K562 (cell line): ENCODE data around the gene AVPI1. TPM values are rescaled to one million over a fixed set of nuclear protein-coding genes. Genes with fewer than 3 reads are reported as not detected.

Experiments used
- CUX1 ChIP-seq: fragments of 200-800 bp; sonication (Bioruptor generic); IDR thresholded peaks from 2 replicates; pipeline ENCODE4 v1.6.1; 2016; ENCODE audit warnings: missing genetic modification characterization, missing compliant biosample characterization
- DACH1 ChIP-seq: fragments of 450-650 bp; IDR thresholded peaks from 2 replicates; pipeline ENCODE4 v1.6.1; 2018; ENCODE audit not compliant: partially characterized antibody
- HNRNPH1 ChIP-seq: fragments of 200-400 bp; formaldehyde crosslinking; optimal IDR thresholded peaks from 2 replicates; pipeline ENCODE3; 2017; ENCODE audit warnings: low read depth, mild to moderate bottlenecking, low read length, moderate library complexity
- MAFF ChIP-seq: IDR thresholded peaks from 2 replicates; pipeline ENCODE4 v1.6.1; 2012; ENCODE audit warnings: low read length, improper control_type of control experiment
- NFRKB ChIP-seq: fragments of 450-650 bp; IDR thresholded peaks from 2 replicates; pipeline ENCODE4 v1.6.1; 2016; ENCODE audit warnings: low read depth
- NFXL1 ChIP-seq: fragments of 450-650 bp; formaldehyde crosslinking; IDR thresholded peaks from 2 replicates; pipeline ENCODE4 v1.4.0; 2021; ENCODE audit warnings: mild to moderate bottlenecking
- PHF21A ChIP-seq: fragments of 450-650 bp; IDR thresholded peaks from 2 replicates; pipeline ENCODE4 v1.6.1; 2017; ENCODE audit warnings: low read depth, borderline replicate concordance
- RBM39 ChIP-seq: fragments of 200-400 bp; formaldehyde crosslinking; optimal IDR thresholded peaks from 2 replicates; pipeline ENCODE3; 2018; ENCODE audit warnings: low read depth, low read length
- SAFB ChIP-seq: fragments of 200-400 bp; formaldehyde crosslinking; IDR thresholded peaks from 2 replicates; pipeline ENCODE4 v1.6.1; 2017; ENCODE audit warnings: low read depth, low read length, borderline replicate concordance
- TBP ChIP-seq: optimal IDR thresholded peaks from 2 replicates; pipeline ENCODE3; 2011; ENCODE audit warnings: low read depth, low read length, improper control_type of control experiment
- TCF7 ChIP-seq: sonication (generic); IDR thresholded peaks from 2 replicates; pipeline ENCODE4 v1.6.1; 2016; ENCODE audit warnings: antibody characterized with exemption, borderline replicate concordance
- U2AF1 ChIP-seq: fragments of 200-400 bp; formaldehyde crosslinking; optimal IDR thresholded peaks from 2 replicates; pipeline ENCODE3; 2017; ENCODE audit warnings: mild to moderate bottlenecking, low read depth, low read length, moderate library complexity
- YY1 ChIP-seq, 3 experiments: IDR thresholded peaks; 2 replicates each; pipeline ENCODE4 v1.6.1; 2011; ENCODE audit warnings: low read length in 2 of 3, mild to moderate bottlenecking in 2 of 3, moderate library complexity in 2 of 3, borderline replicate concordance in 1 of 3, control low read depth in 1 of 3, low read depth in 1 of 3; ENCODE audit not compliant: insufficient read depth in 3 of 3, insufficient replicate concordance in 2 of 3, control insufficient read depth in 1 of 3, insufficient read length in 1 of 3; ENCODE audit errors: extremely low read depth in 1 of 3
- ZNF263 ChIP-seq: sonication (generic); formaldehyde crosslinking; IDR thresholded peaks from 2 replicates; pipeline ENCODE4 v1.8.0; 2022; ENCODE audit warnings: mild to moderate bottlenecking, missing genetic modification reagents, borderline replicate concordance
- ZNF609 ChIP-seq: sonication (generic); formaldehyde crosslinking; IDR thresholded peaks from 2 replicates; pipeline ENCODE4 v1.8.1; 2023; ENCODE audit warnings: missing genetic modification reagents, mild to moderate bottlenecking, borderline replicate concordance
- polyA plus RNA-seq, 8 experiments: library from polyadenylated mRNA; depleted of rRNA in 4 of 8; stranded (reverse) in 5 of 8; unstranded in 3 of 8; fragments of >200 nt; fragmentation: Nextera tagmentation in 2 of 8; fragmentation: Illumina TruSeq in 1 of 8; extraction: Ambion mirVana in 2 of 8; extraction: Trizol in 1 of 8; gene quantifications; 2 replicates each; pipeline versions ENCODE4 v1.2.1 to v1.2.3, GENCODE V29; 2011 to 2014; ENCODE audit warnings: inconsistent platforms in 1 of 8, missing spikeins in 1 of 8
- total RNA-seq, 7 experiments: library from RNA; depleted of rRNA in 6 of 7; stranded (reverse); fragments of >200 nt in 6 of 7; fragmentation: Illumina TruSeq in 2 of 7; extraction: Trizol in 2 of 7; gene quantifications; 2 replicates each; pipeline versions ENCODE4 v1.2.1 to v1.2.3, GENCODE V29; 2011 to 2021; ENCODE audit warnings: low replicate concordance in 1 of 7
- TF ChIP-seq, protein P1 (sequence below): sonication (generic); formaldehyde crosslinking; IDR thresholded peaks from 2 replicates; pipeline ENCODE4 v1.8.0; 2022; ENCODE audit warnings: missing genetic modification reagents, mild to moderate bottlenecking, moderate library complexity, borderline replicate concordance

AVPI1 gene
- total and polyA plus RNA-seq, 9 of the 15 experiments (the other 6 are each of a cell fraction or from before 2014, with no cell fraction given) = 0.90 to 10.4 (median 7.4) TPM

DNA sequence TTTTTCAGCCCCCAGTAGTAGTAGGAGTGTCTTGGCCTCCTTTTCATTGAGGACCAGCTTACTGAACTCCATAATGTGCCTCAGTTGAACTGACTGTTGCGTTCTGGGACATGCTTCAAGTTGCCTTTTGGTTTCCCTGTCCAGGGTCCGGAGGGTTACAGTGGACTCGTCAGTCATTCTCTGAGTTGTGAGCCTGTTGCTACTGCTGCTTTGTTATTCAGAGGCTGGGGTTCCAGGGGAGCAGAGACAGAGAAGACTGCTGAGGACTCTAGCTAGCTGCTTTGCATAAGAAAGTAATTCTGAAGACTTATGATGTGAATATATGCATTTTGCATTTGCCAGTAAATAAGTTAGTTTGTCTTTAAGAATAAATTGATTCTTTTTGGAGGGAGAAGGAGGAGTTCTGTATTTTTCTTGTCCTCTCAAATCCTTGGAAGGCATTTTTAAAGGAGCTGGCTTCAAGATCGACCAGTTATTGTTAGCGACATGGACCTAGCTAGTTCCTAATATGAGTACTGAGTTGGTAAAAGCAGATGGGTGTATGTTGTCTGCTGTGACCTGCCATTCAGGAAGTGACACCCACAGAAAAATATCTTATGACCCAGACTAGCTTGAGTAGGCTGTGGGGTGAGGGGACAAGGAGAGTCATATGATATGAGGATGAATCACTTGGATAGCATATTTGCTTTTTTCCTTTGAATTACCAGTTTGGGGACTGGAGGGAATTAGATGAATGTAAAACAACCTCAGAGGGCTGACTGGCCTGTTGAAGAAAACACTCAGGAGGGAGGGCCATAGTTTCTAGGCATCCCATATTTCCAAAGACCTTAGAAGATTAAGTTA is 38.3 kb downstream of the AVPI1 start (continued):
- no peak for TF ChIP-seq HNRNPH1
- TF ChIP-seq TCF7 = no peak
- no peak for TF ChIP-seq SAFB
- TF ChIP-seq U2AF1 = no peak
- no peak for TF ChIP-seq TBP
- no peak for TF ChIP-seq YY1 (IDR thresholded peaks at IDR 0.05; ENCODE audit: borderline replicate concordance in 1 of 3, control insufficient read depth in 1 of 3, extremely low read depth in 1 of 3, insufficient read depth in 3 of 3, insufficient read length in 1 of 3, insufficient replicate concordance in 2 of 3, low read depth in 1 of 3, low read length in 2 of 3)
- peak; percentile 13 for TF ChIP-seq DACH1
- TF ChIP-seq ZNF263 (CRISPR knock-in tag) = no peak
- TF ChIP-seq MAFF = no peak
- TF ChIP-seq, protein P1, sequence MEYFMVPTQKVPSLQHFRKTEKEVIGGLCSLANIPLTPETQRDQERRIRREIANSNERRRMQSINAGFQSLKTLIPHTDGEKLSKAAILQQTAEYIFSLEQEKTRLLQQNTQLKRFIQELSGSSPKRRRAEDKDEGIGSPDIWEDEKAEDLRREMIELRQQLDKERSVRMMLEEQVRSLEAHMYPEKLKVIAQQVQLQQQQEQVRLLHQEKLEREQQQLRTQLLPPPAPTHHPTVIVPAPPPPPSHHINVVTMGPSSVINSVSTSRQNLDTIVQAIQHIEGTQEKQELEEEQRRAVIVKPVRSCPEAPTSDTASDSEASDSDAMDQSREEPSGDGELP (CRISPR knock-in tag) = no peak
- 0 out of 2 replicates have a peak, but pooled peaks have one; percentile 12 for TF ChIP-seq NFRKB
- TF ChIP-seq ZNF609 = no peak
- TF ChIP-seq RBM39 = no peak
- no peak for TF ChIP-seq PHF21A
- no peak for TF ChIP-seq CUX1 (CRISPR knock-in tag)
- no peak for TF ChIP-seq NFXL1 (CRISPR knock-in tag)
